Osteocyte (in vitro differentiated cells): ENCODE data around the gene DROSHA. TPM values are rescaled to one million over a fixed set of nuclear protein-coding genes. Genes with fewer than 3 reads are reported as not detected.
"Not testable (repeated sequence)": the region's sequence is repeated elsewhere in the genome, so short reads cannot be mapped to it uniquely, and the experiment has no call there.

Experiments
- DNase-seq: peaks from one replicate; pipeline ENCODE4 v3.0.0; 2021; ENCODE audit warnings: mixed read lengths; ENCODE audit not compliant: unreplicated experiment; ENCODE audit errors: extremely low spot score
- H3K27ac Mint-ChIP-seq: one replicate; pipeline ENCODE4 v1.8.0; 2021; ENCODE audit warnings: mild to moderate bottlenecking, mixed read lengths; ENCODE audit not compliant: unreplicated experiment
- H3K27me3 Mint-ChIP-seq: one replicate; pipeline ENCODE4 v1.8.0; 2021; ENCODE audit warnings: mixed read lengths; ENCODE audit not compliant: unreplicated experiment
- H3K36me3 Mint-ChIP-seq: one replicate; pipeline ENCODE4 v1.8.0; 2021; ENCODE audit warnings: mixed read lengths; ENCODE audit not compliant: unreplicated experiment
- H3K4me1 Mint-ChIP-seq: one replicate; pipeline ENCODE4 v1.8.0; 2021; ENCODE audit warnings: mixed read lengths; ENCODE audit not compliant: unreplicated experiment
- H3K4me3 Mint-ChIP-seq: one replicate; pipeline ENCODE4 v1.8.0; 2021; ENCODE audit warnings: mild to moderate bottlenecking, moderate library complexity, mixed read lengths; ENCODE audit not compliant: unreplicated experiment
- H3K9me3 Mint-ChIP-seq: one replicate; pipeline ENCODE4 v1.8.0; 2021; ENCODE audit warnings: mixed read lengths; ENCODE audit not compliant: unreplicated experiment
- CTCF ChIP-seq: fragments of 200-600 bp; sonication (generic); IDR thresholded peaks from 2 replicates; pipeline ENCODE4 v1.5.0; 2021; ENCODE audit warnings: antibody characterized with exemption, mild to moderate bottlenecking, moderate library complexity
- total RNA-seq: library from RNA; stranded (reverse); gene quantifications from 2 replicates; pipeline ENCODE4 v1.2.1, GENCODE V29; 2021

The DROSHA gene
- total RNA-seq, 1 donor from 2014 or later: 70.9 TPM

- H3K4me3 Mint-ChIP-seq: no peak overlapping the region
- TF ChIP-seq CTCF: no peak
- no peaks in the 10 kb centered on the region for H3K4me1 Mint-ChIP-seq
- H3K9me3 Mint-ChIP-seq: peaks cover 10% of the 10 kb centered on the region
- no peak overlapping the region for H3K27ac Mint-ChIP-seq
- no peaks in the 10 kb centered on the region for H3K36me3 Mint-ChIP-seq
- H3K27me3 Mint-ChIP-seq: peaks cover 24% of the 10 kb centered on the region
- DNase-seq: no peak
Measured at GRCh38 chr5:31569068-31569467, 37.2 kb upstream of the DROSHA start.

DNA sequence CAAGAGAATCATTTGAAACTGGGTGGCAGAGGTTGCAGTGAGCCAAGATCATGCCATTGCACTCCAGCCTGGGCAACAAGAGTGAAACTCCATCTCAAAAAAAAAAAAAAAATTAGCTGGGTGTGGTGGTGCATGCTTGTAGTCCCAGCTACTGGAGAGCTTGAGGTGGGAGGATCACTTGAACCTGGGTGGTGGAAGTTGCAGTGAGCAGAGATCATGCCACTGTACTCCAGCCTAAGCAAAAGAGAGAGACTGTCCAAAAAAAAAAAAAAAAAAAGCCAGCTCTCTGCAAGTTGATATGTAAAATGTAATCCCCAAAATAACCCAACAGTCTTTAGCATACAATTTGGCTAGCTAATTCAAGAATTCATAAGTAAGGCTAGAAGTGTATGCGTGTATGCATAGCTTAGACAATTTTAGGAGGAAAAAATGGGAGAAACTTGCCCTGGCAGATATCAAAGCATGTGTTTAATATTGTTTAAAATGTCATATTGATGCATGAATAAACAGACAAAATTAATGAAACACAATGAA lies 36.5 kb upstream of the DROSHA start:
- Mint-ChIP-seq H3K9me3 (peaks cover 10% of the 10 kb centered on the region), H3K36me3 (no peaks in the 10 kb centered on the region), H3K27me3 (peaks cover 20% of the 10 kb centered on the region), H3K4me1 (no peaks in the 10 kb centered on the region), H3K4me3 (no peak overlapping the region), H3K27ac (no peak overlapping the region)
- no peak for DNase-seq
- TF ChIP-seq CTCF: no peak

GRCh38 chr5:31566362-31566761 lies 34.5 kb upstream of the DROSHA start:
- H3K4me1 Mint-ChIP-seq, DNase-seq: not testable (repeated sequence)
- peaks cover 18% of the 10 kb centered on the region for H3K27me3 Mint-ChIP-seq

GRCh38 chr5:31563216-31563615 lies 31.3 kb upstream of the DROSHA start:
- H3K27ac Mint-ChIP-seq: no peak overlapping the region
- no peaks in the 10 kb centered on the region for H3K36me3 Mint-ChIP-seq
- no peak for DNase-seq
- H3K4me1 Mint-ChIP-seq: no peaks in the 10 kb centered on the region
- peaks cover 10% of the 10 kb centered on the region for H3K9me3 Mint-ChIP-seq
- H3K4me3 Mint-ChIP-seq: no peak overlapping the region
- peaks cover 12% of the 10 kb centered on the region for H3K27me3 Mint-ChIP-seq
- TF ChIP-seq CTCF: no peak

More at GRCh38 chr5:31566362-31566761, 34.5 kb upstream of the DROSHA start:
- H3K36me3 Mint-ChIP-seq, H3K9me3 Mint-ChIP-seq, H3K4me3 Mint-ChIP-seq, H3K27ac Mint-ChIP-seq: not testable (repeated sequence)

GRCh38 chr5:31561946-31562345 lies 30.1 kb upstream of the DROSHA start:
- Mint-ChIP-seq H3K27ac (no peak overlapping the region), H3K9me3 (peaks cover 10% of the 10 kb centered on the region)
- TF ChIP-seq CTCF: no peak

GRCh38 chr5:31559942-31560341 lies 28.0 kb upstream of the DROSHA start:
- no peak for DNase-seq
- no peaks in the 10 kb centered on the region for H3K27me3 Mint-ChIP-seq
- H3K36me3 Mint-ChIP-seq: peaks cover 9% of the 10 kb centered on the region
- no peak overlapping the region for H3K27ac Mint-ChIP-seq
- no peaks in the 10 kb centered on the region for H3K4me1 Mint-ChIP-seq
- no peak overlapping the region for H3K4me3 Mint-ChIP-seq
- TF ChIP-seq CTCF: no peak
- H3K9me3 Mint-ChIP-seq: peaks cover 1% of the 10 kb centered on the region

More at GRCh38 chr5:31561946-31562345, 30.1 kb upstream of the DROSHA start:
- Mint-ChIP-seq H3K4me1 (no peaks in the 10 kb centered on the region), H3K36me3 (peaks cover under 1% of the 10 kb centered on the region), H3K27me3 (peaks cover 9% of the 10 kb centered on the region), H3K4me3 (no peak overlapping the region)
- no peak for DNase-seq
